Posterior vena cava (tissue), 2 donors: Measurements from ENCODE around the gene RELL1. TPM values are rescaled to one million over a fixed set of nuclear protein-coding genes. Genes with fewer than 3 reads are reported as not detected.
A peak's percentile ranks its signal among the peaks of the same experiment; 100 is the strongest.

Experiments used
- DNase-seq: peaks from one replicate; pipeline ENCODE4 v3.0.0-alpha.2; 2020; ENCODE audit warnings: low spot score
- intact Hi-C, 2 donors: fragments of 100-400 bp; cut with DNase I; formaldehyde crosslinking; loops; one replicate each; pipeline versions ENCODE4 v1.14.1 to v1.14.2; 2022 to 2023
- total RNA-seq, 2 donors: library from RNA; stranded (reverse); fragmentation: NEBNext Ultra II Directional; extraction: Animal tissue kit (Norgen Biotek cat#: 25700); gene quantifications; one replicate each; pipeline ENCODE4 v1.2.1, GENCODE V29; 2021
- donor health status: DM: yes; HTN: yes; CAD: no.
- donor health status: DM: yes; HTN: yes; CAD: no.

Gene RELL1
- total RNA-seq, 2 donors from 2014 or later = 33.6 to 40.5 TPM

DNA sequence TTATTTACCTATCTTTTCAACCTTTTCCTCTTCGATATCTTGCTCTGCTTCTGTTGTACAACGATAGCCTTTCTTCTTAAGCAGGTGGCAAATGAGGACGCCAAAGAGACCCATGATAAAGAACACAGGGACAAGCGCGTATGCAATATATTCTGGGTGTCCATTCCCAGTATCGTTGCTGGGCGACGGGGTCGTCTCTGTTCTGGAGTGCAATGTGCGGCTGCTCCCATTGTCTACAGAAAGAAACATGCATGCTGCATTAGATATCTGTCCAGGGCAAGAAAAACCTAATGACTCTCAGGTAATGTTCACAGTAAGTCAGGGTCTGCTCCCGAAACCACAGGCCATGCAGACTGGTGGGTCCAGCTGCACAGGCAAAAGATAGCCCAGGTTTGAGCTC, 36.9 kb downstream of the RELL1 start:
- intact Hi-C loops = no loop called here
- DNase-seq = no peak

DNA sequence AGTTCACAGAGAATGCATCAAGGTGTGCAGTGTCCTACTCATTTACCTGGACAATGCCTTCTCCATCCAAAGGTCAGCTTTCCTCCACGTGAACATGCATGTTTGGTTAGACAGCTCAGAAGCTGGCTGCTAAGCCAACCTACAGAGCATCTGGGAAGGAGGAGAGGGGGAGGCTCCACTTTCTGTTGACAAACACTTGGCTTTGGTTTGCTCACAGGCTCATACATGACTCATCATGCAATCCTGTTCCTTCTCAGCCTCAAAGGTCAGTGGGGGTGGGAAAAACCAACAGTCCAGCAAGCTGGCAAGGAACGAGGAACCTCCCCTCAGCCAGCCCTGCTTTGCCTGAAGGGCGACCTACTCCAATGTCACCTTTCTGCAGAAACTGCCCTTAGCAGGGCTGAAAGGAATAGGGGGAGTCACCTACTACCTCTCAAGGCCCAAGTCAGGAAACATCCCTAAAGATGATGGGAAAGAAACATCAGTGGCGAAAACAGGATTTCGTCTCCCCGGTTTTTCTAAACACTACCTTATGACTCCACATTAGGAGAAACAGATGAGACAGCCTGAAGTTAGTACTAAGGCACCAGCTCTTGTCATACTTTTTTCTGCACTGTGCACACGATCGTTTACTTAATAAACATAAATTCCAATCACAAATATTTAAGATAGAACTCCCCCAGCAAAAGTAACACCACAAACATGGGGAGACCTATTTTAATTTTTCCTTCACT, 37.9 kb downstream of the RELL1 start:
- intact Hi-C loops = no loop called here
- peak; percentile 85 for DNase-seq

GRCh38 chr4:37646247-37646646, 39.9 kb downstream of the RELL1 start:
- intact Hi-C loops = no loop called here

DNA sequence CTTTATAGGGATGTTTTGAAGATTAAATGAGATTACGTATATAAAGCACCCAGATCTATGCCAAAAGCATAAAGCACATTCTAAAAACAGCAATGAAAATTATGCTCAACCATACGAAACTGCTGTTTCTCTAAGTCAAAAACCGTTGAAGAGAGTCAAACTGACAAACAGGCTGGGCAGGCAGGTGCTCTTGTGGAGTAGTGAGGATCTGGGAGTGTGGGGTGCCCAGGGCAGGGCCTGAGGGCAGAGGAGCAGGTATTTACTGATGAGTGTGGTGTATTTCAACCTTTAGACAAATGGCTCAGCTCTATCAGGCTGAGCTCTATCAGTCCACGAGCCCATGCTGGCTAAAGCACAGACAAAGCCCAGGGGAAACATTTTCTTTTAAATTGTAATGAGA, 40.4 kb downstream of the RELL1 start:
- intact Hi-C loops = no loop called here
- DNase-seq = no peak

More at GRCh38 chr4:37646247-37646646, 39.9 kb downstream of the RELL1 start:
- DNase-seq = no peak

- intact Hi-C loops = no loop called here
- no peak for DNase-seq
Measured at GRCh38 chr4:37644962-37645361, 41.2 kb downstream of the RELL1 start.

DNA sequence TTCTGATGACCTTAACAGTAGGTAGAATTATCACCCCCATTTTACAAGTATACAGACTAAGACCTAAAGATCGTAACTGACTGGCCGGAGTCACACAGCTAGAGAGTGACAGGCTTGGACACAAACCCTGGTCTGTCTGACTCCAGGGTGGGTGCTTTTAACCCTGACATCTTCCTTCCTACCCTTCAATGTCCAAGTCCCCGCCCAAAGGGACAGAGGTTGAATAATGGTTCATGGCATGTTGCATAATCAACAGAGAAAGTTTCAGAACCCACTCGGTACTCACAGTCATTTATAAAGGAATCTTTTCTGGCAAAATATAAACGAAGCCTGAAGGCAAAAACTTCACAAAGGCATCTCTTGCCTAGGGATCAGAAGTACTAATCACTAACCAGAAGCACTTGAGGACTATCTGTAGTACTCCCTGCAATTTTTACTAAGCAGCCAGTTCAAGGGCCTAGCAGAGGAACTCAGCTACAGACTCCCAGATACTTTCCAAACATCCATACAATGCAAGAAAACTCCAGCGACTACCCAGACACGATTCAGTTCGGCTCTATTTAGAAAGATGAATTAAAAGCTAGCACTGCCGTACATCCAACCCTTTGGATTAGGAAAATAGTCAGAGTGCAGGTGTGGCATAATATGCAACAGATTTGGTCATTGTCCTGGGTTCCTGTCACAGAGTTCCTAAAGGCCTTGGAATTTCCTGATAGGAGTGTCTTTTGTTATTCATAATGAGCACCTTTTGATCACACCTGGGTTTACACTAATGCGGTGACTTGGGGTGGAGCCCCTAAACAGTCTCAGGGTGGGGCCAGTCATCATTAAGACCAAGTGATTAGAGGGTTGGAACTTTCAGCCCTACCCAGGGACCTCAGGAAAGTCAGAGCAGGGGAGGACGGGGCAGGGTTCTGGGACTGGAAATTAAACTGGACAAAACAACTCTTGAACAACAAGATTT, 44.0 kb downstream of the RELL1 start:
- intact Hi-C loops = loop anchor here in 1 of 2 donors (1.0 kb wide), 1 partner anchor 44 kb away; the partner anchor contains the start of gene RELL1
- no peak for DNase-seq

DNA sequence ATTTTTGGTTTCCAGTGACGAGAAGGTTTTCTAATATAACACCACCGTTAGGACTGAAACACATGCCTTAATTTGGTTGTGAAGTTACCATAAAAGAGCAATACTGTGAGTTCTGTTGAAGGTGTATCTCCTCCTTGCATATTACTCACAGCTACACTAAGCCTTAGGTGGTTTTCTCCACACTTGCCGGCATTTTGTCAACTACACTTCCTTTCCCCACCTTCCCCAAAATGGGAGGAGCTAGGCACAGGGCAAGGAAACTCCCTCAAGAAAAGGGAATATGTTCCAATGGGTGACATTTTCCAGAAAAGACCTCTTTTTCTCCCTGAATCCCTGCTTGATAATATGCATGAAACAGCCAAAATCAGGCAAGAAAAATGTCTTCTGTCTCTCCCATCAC, 44.8 kb downstream of the RELL1 start:
- DNase-seq = no peak
- intact Hi-C loops = no loop called here

DNA sequence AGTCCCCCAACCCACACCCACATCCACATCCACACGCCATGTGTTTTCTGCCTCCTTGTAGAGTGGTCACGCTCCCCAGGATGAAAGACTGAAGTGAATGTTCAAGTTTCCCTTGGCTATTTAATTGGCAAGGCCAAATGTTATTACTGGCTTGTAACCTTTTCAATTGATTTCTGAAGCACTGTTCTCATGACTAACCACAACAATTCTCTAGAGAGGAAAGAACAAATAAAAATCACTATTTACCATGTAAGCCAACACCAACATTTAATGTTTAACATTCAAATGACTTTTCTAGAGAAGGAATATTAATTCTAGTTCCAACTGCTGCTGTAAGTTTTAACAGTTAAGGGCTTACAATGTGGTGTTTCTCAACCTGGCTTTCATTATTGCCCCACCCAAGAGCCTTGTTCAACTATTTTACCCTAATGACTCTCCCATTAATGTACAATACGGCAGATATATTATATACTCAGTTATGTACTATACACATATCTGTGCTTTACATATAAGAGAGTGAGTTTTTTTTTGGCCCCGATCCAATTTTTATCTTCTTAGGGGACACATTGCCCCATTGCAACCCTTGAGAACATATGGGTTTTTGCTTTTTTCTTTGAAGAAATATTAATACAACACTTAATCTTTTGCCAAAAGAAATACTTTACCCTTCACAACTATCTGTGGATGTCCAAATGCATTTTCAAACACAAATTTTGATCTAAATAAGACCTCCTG, 46.5 kb downstream of the RELL1 start:
- intact Hi-C loops = no loop called here
- no peak for DNase-seq

DNA sequence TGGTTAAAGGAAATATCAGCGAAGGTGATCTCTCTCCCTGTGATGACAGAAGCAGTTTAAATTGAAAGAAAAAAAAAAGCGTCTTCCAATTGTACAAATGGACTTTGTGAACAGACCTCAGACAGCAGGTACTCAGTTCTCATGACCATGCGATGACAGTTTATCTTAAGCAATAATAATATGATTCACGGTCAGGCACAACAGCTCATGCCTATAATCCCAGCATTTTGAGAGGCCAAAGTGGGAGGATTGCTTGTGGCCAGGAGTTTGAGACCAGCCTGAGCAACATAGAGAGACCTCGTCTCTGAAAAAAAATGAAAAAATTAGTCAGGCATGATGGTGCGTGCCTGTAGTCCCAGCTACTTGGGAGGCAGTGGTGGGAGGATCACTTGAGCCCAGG, 51.0 kb downstream of the RELL1 start:
- no peak for DNase-seq
- intact Hi-C loops = no loop called here

DNA sequence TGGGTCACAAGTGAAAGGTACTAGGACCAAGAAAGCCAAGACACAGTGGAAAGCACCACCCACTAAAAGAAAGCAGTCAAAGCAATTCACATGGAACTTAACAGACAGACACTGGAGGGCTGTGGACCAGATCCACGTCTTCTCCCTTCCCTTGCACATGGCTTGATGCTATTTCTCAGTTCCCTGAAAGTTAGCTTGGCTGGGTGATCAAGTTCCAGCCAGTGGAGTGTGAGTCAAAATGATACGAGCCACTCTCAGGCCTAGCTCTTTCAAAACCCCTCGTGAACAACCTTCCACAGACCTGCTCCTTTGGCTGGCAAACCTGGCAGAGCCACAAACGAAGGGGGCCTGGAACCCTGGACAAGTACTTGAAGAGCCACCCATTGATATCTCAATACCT, 52.0 kb downstream of the RELL1 start:
- no peak for DNase-seq
- intact Hi-C loops = no loop called here

- no peak for DNase-seq
- intact Hi-C loops = no loop called here
Measured at GRCh38 chr4:37632836-37633235, 53.3 kb downstream of the RELL1 start.

- intact Hi-C loops = no loop called here
- DNase-seq = no peak
Measured at GRCh38 chr4:37631551-37631950, 54.6 kb downstream of the RELL1 start.

DNA sequence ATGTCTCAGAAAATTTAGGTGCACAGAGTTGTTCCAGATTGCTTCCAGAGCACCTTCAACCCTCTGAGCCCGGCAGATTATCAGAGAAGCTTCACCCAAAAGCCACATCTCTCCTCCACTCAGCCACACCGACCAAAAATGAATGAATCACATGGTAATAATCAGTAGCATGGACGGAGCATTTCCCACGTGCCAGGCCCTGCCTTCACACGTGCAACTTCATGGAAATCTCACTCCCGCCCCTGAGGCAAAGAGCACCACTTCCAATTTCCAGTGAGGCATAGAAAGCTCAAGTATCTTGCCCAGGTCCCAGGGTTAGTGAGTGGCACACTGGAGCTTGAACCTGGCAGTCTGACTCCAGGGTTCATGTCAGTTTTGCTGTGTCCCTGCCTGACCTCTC, 56.5 kb downstream of the RELL1 start:
- intact Hi-C loops = loop anchor here in 1 of 2 donors (10.0 kb wide), 1 partner anchor 45 kb away; no protein-coding TSS in a partner anchor
- DNase-seq = no peak

DNA sequence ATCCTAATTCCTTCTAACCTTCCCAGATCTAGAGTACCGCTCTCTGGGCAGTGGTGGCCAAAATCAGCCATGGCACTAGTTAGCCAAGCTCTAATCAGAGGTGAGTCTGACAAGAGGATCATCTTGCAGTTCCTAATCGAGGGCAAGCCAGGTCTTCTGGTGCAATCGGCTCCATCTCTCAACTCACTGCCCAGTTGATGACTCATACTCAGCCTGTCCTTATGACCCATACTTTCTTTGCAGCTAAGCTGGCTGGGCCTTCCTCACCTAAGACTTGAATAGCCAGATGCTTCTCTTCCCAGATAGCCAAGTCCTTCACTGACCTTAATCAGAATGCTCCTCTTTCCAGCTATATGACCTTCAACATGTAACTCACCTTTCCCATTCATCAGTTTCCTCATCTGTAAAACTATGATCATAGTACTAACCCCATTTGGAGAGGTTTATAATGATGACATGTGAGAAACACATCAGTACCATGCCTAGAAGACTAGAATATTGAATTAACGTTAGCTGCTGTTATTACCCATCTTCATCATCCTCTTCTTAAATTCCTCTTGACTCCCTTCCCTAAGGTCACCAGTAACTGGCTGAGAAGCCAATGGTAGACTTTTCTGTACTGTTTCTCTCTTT, 57.1 kb downstream of the RELL1 start:
- intact Hi-C loops = loop anchor here in 1 of 2 donors (10.0 kb wide), 1 partner anchor 46 kb away; no protein-coding TSS in a partner anchor
- DNase-seq = no peak

DNA sequence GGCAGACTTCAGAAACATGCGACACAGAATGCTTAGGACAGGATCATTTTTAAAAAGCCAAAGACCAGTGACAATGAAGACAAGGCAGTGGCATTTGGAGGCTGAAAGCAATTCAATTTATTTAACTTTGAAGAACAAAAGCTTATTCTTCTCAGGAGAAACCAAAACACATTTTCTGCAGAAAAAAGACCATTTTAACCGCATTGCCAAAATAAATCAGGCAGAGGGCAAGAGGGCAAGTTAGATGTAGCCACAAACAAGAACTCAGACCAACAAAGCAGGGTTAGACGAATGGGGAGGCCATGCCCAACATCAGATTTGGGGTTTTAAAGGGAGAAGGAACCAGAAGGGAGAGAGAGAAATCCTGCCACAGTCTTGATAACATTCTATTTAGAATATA, 58.9 kb downstream of the RELL1 start:
- intact Hi-C loops = loop anchor here in 1 of 2 donors (10.0 kb wide), 1 partner anchor 48 kb away; no protein-coding TSS in a partner anchor

GRCh38 chr4:37625499-37625898, 60.7 kb downstream of the RELL1 start:
- no peak for DNase-seq
- intact Hi-C loops = loop anchor here in 1 of 2 donors (10.0 kb wide), 1 partner anchor 49 kb away; no protein-coding TSS in a partner anchor

More for the DNA sequence above, 58.9 kb downstream of the RELL1 start:
- no peak for DNase-seq

- no peak for DNase-seq
- intact Hi-C loops = loop anchor here in 1 of 2 donors (10.0 kb wide), 1 partner anchor 51 kb away; no protein-coding TSS in a partner anchor
Measured at GRCh38 chr4:37623940-37624339, 62.2 kb downstream of the RELL1 start.

DNA sequence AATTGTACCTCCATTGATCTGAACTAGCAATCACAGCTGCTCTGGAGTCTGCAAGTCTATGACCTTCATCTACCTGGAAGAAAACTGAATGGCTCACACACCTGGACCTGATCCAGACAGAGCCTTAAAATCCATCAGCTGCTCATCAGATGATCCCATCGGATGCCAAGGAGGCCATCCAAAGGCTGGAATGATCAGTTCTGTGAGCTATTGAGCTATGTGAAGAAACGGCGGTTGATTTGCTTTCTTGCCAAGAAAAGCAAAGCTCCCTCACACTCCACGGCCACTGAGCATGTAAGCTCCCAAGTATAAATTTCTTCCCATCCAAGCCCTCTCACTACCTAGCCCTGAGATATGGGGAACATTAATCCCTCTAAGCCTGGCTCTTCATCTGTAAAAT, 63.1 kb downstream of the RELL1 start:
- no peak for DNase-seq
- intact Hi-C loops = loop anchor here in 1 of 2 donors (10.0 kb wide), 1 partner anchor 52 kb away; no protein-coding TSS in a partner anchor

DNA sequence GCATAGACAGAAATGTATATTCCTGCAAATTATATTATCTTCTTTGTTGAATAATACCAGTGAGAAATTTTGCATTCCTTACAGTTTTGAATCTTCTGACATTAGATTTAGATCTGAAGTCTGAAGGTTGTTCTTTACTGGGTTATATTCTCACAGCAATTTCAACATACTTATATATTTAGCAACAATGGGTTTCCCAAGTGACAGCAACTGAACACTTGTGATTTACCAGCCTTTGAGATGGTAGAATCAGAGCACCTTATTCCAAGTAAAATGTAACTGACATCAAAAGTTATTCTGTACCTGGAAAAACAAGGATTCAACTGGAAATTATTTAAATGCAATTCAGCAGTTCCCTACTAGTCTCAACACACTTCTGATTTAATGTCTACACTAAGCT, 66.0 kb downstream of the RELL1 start:
- intact Hi-C loops = loop anchor here in 1 of 2 donors (10.0 kb wide), 1 partner anchor 55 kb away; no protein-coding TSS in a partner anchor
- DNase-seq = no peak
